K562 (cell line): ENCODE results near the gene FAM20B. TPM values are rescaled to one million over a fixed set of nuclear protein-coding genes. Genes with fewer than 3 reads are reported as not detected.
A peak's percentile ranks its signal among the peaks of the same experiment; 100 is the strongest.

Experiments used
- ARID2 ChIP-seq: fragments of 450-650 bp; IDR thresholded peaks from 2 replicates; pipeline ENCODE4 v1.6.1; 2017; ENCODE audit warnings: antibody characterized with exemption, mild to moderate bottlenecking
- BCL6 ChIP-seq: fragments of 250-450 bp; sonication (Bioruptor Pico); IDR thresholded peaks from 2 replicates; pipeline ENCODE4 v1.4.0; 2020
- CBX5 ChIP-seq: IDR thresholded peaks from 2 replicates; pipeline ENCODE4 v1.6.1; 2014; ENCODE audit warnings: low read depth, borderline replicate concordance
- CGGBP1 ChIP-seq: fragments of 250-450 bp; sonication (Bioruptor Pico); IDR thresholded peaks from 2 replicates; pipeline ENCODE4 v1.9.0; 2021; ENCODE audit warnings: mild to moderate bottlenecking
- DDX20 ChIP-seq: fragments of 450-650 bp; IDR thresholded peaks from 2 replicates; pipeline ENCODE4 v1.6.1; 2016; ENCODE audit warnings: missing genetic modification characterization, low read depth, mild to moderate bottlenecking, missing compliant biosample characterization, moderate library complexity
- DEAF1 ChIP-seq: fragments of 450-650 bp; formaldehyde crosslinking; IDR thresholded peaks from 2 replicates; pipeline ENCODE4 v1.4.0; 2020; ENCODE audit warnings: mild to moderate bottlenecking, moderate library complexity
- E2F4 ChIP-seq: sonication (generic); formaldehyde crosslinking; IDR thresholded peaks from 2 replicates; pipeline ENCODE4 v1.8.0; 2022; ENCODE audit warnings: mild to moderate bottlenecking, low read depth, missing genetic modification reagents
- E2F8 ChIP-seq: fragments of 450-650 bp; IDR thresholded peaks from 2 replicates; pipeline ENCODE4 v1.7.1; 2018; ENCODE audit warnings: mild to moderate bottlenecking, low read depth; ENCODE audit not compliant: partially characterized antibody
- FOXA1 ChIP-seq: fragments of 450-650 bp; IDR thresholded peaks from 2 replicates; pipeline ENCODE4 v1.6.1; 2016; ENCODE audit warnings: mild to moderate bottlenecking, borderline replicate concordance
- FUS ChIP-seq: fragments of 200-400 bp; formaldehyde crosslinking; optimal IDR thresholded peaks from 2 replicates; pipeline ENCODE3; 2017; ENCODE audit warnings: low read depth, low read length
- HDAC2 ChIP-seq: fragments of 450-650 bp; IDR thresholded peaks from 2 replicates; pipeline ENCODE4 v1.6.1; 2016; ENCODE audit warnings: mild to moderate bottlenecking
- HDAC8 ChIP-seq: fragments of 450-650 bp; IDR thresholded peaks from 2 replicates; pipeline ENCODE4 v1.6.1; 2016; ENCODE audit warnings: mild to moderate bottlenecking, missing genetic modification characterization, moderate library complexity, missing compliant biosample characterization
- HNRNPL ChIP-seq: fragments of 200-400 bp; formaldehyde crosslinking; IDR thresholded peaks from 2 replicates; pipeline ENCODE4 v1.6.1; 2017; ENCODE audit warnings: low read depth, mild to moderate bottlenecking, low read length
- KLF13 ChIP-seq: fragments of 450-650 bp; IDR thresholded peaks from 2 replicates; pipeline ENCODE4 v1.6.1; 2016; ENCODE audit warnings: missing genetic modification characterization, low read depth, mild to moderate bottlenecking, missing compliant biosample characterization, moderate library complexity, borderline replicate concordance
- KLF6 ChIP-seq: fragments of 250-450 bp; sonication (Bioruptor Pico); IDR thresholded peaks from 2 replicates; pipeline ENCODE4 v1.4.0; 2020; ENCODE audit warnings: mild to moderate bottlenecking, moderate library complexity, borderline replicate concordance
- PRPF4 ChIP-seq: fragments of 200-400 bp; formaldehyde crosslinking; IDR thresholded peaks from one replicate; pipeline ENCODE4 v1.6.1; 2017; ENCODE audit warnings: low read length, low read depth, mild to moderate bottlenecking; ENCODE audit not compliant: insufficient read depth, poor library complexity, severe bottlenecking
- PTRF ChIP-seq: fragments of 450-650 bp; IDR thresholded peaks from 2 replicates; pipeline ENCODE4 v1.6.1; 2016; ENCODE audit warnings: mild to moderate bottlenecking, missing genetic modification characterization, missing compliant biosample characterization
- PTTG1 ChIP-seq: fragments of 450-650 bp; IDR thresholded peaks from 2 replicates; pipeline ENCODE4 v1.6.1; 2016; ENCODE audit warnings: low read depth, mild to moderate bottlenecking, missing genetic modification characterization, missing compliant biosample characterization
- SMARCC2 ChIP-seq: fragments of 450-650 bp; IDR thresholded peaks from 2 replicates; pipeline ENCODE4 v1.6.1; 2017; ENCODE audit warnings: antibody characterized with exemption, moderate library complexity, mild to moderate bottlenecking, low read depth
- SRF ChIP-seq, 2 experiments: fragments of 250-450, 450-650 bp in 1 of 2; sonication (Bioruptor Pico) in 1 of 2; sonication (generic) in 1 of 2; formaldehyde crosslinking; IDR thresholded peaks; 2 replicates each; pipeline versions ENCODE4 v1.5.0 to v1.5.1; 2020 to 2022; ENCODE audit warnings: mild to moderate bottlenecking in 1 of 2, missing genetic modification reagents in 1 of 2
- ZFP91 ChIP-seq: sonication (generic); formaldehyde crosslinking; IDR thresholded peaks from 2 replicates; pipeline ENCODE4 v1.8.0; 2022; ENCODE audit warnings: mild to moderate bottlenecking, missing genetic modification reagents
- ZNF184 ChIP-seq: sonication (generic); formaldehyde crosslinking; IDR thresholded peaks from 2 replicates; pipeline ENCODE4 v1.5.0; 2020; ENCODE audit warnings: missing genetic modification reagents
- ZNF224 ChIP-seq: sonication (generic); formaldehyde crosslinking; IDR thresholded peaks from 2 replicates; pipeline ENCODE4 v1.8.0; 2022; ENCODE audit warnings: mild to moderate bottlenecking, missing genetic modification reagents
- polyA plus RNA-seq, 8 experiments: library from polyadenylated mRNA; depleted of rRNA in 4 of 8; stranded (reverse) in 5 of 8; unstranded in 3 of 8; fragments of >200 nt; fragmentation: Nextera tagmentation in 2 of 8; fragmentation: Illumina TruSeq in 1 of 8; extraction: Ambion mirVana in 2 of 8; extraction: Trizol in 1 of 8; gene quantifications; 2 replicates each; pipeline versions ENCODE4 v1.2.1 to v1.2.3, GENCODE V29; 2011 to 2014; ENCODE audit warnings: inconsistent platforms in 1 of 8, missing spikeins in 1 of 8
- total RNA-seq, 7 experiments: library from RNA; depleted of rRNA in 6 of 7; stranded (reverse); fragments of >200 nt in 6 of 7; fragmentation: Illumina TruSeq in 2 of 7; extraction: Trizol in 2 of 7; gene quantifications; 2 replicates each; pipeline versions ENCODE4 v1.2.1 to v1.2.3, GENCODE V29; 2011 to 2021; ENCODE audit warnings: low replicate concordance in 1 of 7

The FAM20B gene
- total and polyA plus RNA-seq, 9 of the 15 experiments (the other 6 are each of a cell fraction or from before 2014, with no cell fraction given) = 7.2 to 67.5 (median 42.9) TPM

GRCh38 chr1:179052776-179053175 lies 27.1 kb downstream of the FAM20B start (continued):
- TF ChIP-seq E2F4 = no peak
- no peak for TF ChIP-seq ZNF224 (CRISPR knock-in tag)
- no peak for TF ChIP-seq PRPF4
- TF ChIP-seq FUS = no peak
- TF ChIP-seq HNRNPL = no peak
- 0 out of 2 replicates have a peak, but pooled peaks have one; percentile 11 for TF ChIP-seq PTRF (tag)
- no peak for TF ChIP-seq CBX5
- TF ChIP-seq SRF (CRISPR knock-in tag; IDR thresholded peaks at IDR 0.05) = 0 out of 4 replicates have a peak, but pooled peaks of 1 of the 2 experiments have one; percentile 12
- no peak for TF ChIP-seq HDAC8
- TF ChIP-seq HDAC2 = no peak
- no peak for TF ChIP-seq DEAF1 (CRISPR knock-in tag)
- no peak for TF ChIP-seq FOXA1
- TF ChIP-seq PTTG1 (tag) = no peak
- TF ChIP-seq CGGBP1 = no peak
- no peak for TF ChIP-seq DDX20 (tag)
- no peak for TF ChIP-seq E2F8
- TF ChIP-seq SMARCC2 = 0 out of 2 replicates have a peak, but pooled peaks have one; percentile 18
- no peak for TF ChIP-seq ARID2
- no peak for TF ChIP-seq KLF6 (CRISPR knock-in tag)
- TF ChIP-seq KLF13 = no peak
- no peak for TF ChIP-seq ZFP91
- no peak for TF ChIP-seq BCL6
- no peak for TF ChIP-seq ZNF184
